Neuron (in vitro differentiated cells): ENCODE measurements around the gene PNMA8A.
"Not testable (repeated sequence)": the region's sequence is repeated elsewhere in the genome, so short reads cannot be mapped to it uniquely, and the experiment has no call there.

ENCODE experiments used
- H2AFZ ChIP-seq: one replicate; pipeline ENCODE4 v1.6.1; 2013; ENCODE audit warnings: low read depth, mild to moderate bottlenecking, inconsistent platforms, low read length, moderate library complexity
- H3K27me3 ChIP-seq: one replicate; pipeline ENCODE4 v1.6.1; 2013; ENCODE audit warnings: low read length; ENCODE audit not compliant: insufficient read depth
- H3K36me3 ChIP-seq: one replicate; pipeline ENCODE4 v1.6.1; 2013; ENCODE audit warnings: low read length; ENCODE audit not compliant: insufficient read depth
- H3K4me1 ChIP-seq: one replicate; pipeline ENCODE4 v1.6.1; 2013; ENCODE audit warnings: low read length; ENCODE audit not compliant: insufficient read depth
- H3K4me3 ChIP-seq: 2 replicates; pipeline ENCODE4 v1.5.1; 2013; ENCODE audit warnings: mild to moderate bottlenecking, low read length, moderate library complexity
- H3K9me3 ChIP-seq: one replicate; pipeline ENCODE4 v1.6.1; 2013; ENCODE audit warnings: low read length

Gene PNMA8A

GRCh38 chr19:46496886-46497285 is 25.5 kb upstream of the PNMA8A start:
- not testable (repeated sequence) for H3K36me3 ChIP-seq, H3K4me3 ChIP-seq, H3K9me3 ChIP-seq, H2AFZ ChIP-seq, H3K27me3 ChIP-seq
- H3K4me1 ChIP-seq, result peaks cover 17% of the 10 kb centered on the region

- Histone ChIP-seq H3K4me1 (peaks cover 17% of the 10 kb centered on the region), H3K36me3 (no peaks in the 10 kb centered on the region), H3K4me3 (peak overlapping the region; percentile 63)
Measured at GRCh38 chr19:46496304-46496703, 24.9 kb upstream of the PNMA8A start.

GRCh38 chr19:46495786-46496099 is 24.4 kb upstream of the PNMA8A start, which contains the start of gene PNMA8B:
PNMA8B (minus strand) TSS chr19:46495867; CDS start chr19:46495465, 402 bp downstream.
- H2AFZ ChIP-seq, result peak within 1 kb of the TSS; percentile 72
- no peaks in the 10 kb centered on the region for H3K9me3 ChIP-seq
- H3K36me3 ChIP-seq, result no peaks in the 10 kb centered on the region
- peaks cover 17% of the 10 kb centered on the region for H3K4me1 ChIP-seq
- no peaks in the 10 kb centered on the region for H3K27me3 ChIP-seq
- H3K4me3 ChIP-seq, result peak within 1 kb of the TSS; percentile 63

More at GRCh38 chr19:46496304-46496703, 24.9 kb upstream of the PNMA8A start:
- H3K9me3 ChIP-seq, result no peaks in the 10 kb centered on the region
- H2AFZ ChIP-seq, result peak overlapping the region; percentile 72
- no peaks in the 10 kb centered on the region for H3K27me3 ChIP-seq

- H3K9me3 ChIP-seq, result no peaks in the 10 kb centered on the region
- peak overlapping the region; percentile 24 for H2AFZ ChIP-seq
- H3K27me3 ChIP-seq, result no peaks in the 10 kb centered on the region
- H3K4me3 ChIP-seq, result peak overlapping the region; percentile 63
- H3K4me1 ChIP-seq, result peaks cover 17% of the 10 kb centered on the region
- H3K36me3 ChIP-seq, result no peaks in the 10 kb centered on the region
Measured at GRCh38 chr19:46494941-46495785, 23.8 kb upstream of the PNMA8A start.

GRCh38 chr19:46494146-46494940 is 23.0 kb upstream of the PNMA8A start:
- Histone ChIP-seq H2AFZ (no peak overlapping the region), H3K27me3 (no peaks in the 10 kb centered on the region), H3K4me3 (no peak overlapping the region), H3K9me3 (no peaks in the 10 kb centered on the region), H3K4me1 (peaks cover 17% of the 10 kb centered on the region), H3K36me3 (no peaks in the 10 kb centered on the region)

GRCh38 chr19:46493236-46494145 is 22.1 kb upstream of the PNMA8A start:
- Histone ChIP-seq H3K36me3 (no peaks in the 10 kb centered on the region), H3K4me3 (no peak overlapping the region), H3K4me1 (peaks cover 17% of the 10 kb centered on the region), H2AFZ (no peak overlapping the region), H3K9me3 (no peaks in the 10 kb centered on the region), H3K27me3 (peaks cover 6% of the 10 kb centered on the region)

- Histone ChIP-seq H3K4me3 (no peak overlapping the region), H3K36me3 (no peaks in the 10 kb centered on the region), H2AFZ (no peak overlapping the region), H3K9me3 (no peaks in the 10 kb centered on the region), H3K4me1 (peaks cover 17% of the 10 kb centered on the region), H3K27me3 (peaks cover 8% of the 10 kb centered on the region)
Measured at GRCh38 chr19:46492841-46493235, 21.5 kb upstream of the PNMA8A start.

- no peak overlapping the region for H2AFZ ChIP-seq
- peaks cover 8% of the 10 kb centered on the region for H3K27me3 ChIP-seq
- H3K4me3 ChIP-seq, result no peak overlapping the region
- no peaks in the 10 kb centered on the region for H3K9me3 ChIP-seq
- peaks cover 23% of the 10 kb centered on the region for H3K4me1 ChIP-seq
- no peaks in the 10 kb centered on the region for H3K36me3 ChIP-seq
Measured at GRCh38 chr19:46491975-46492682, 20.8 kb upstream of the PNMA8A start.

GRCh38 chr19:46490774-46491173 is 19.4 kb upstream of the PNMA8A start:
- no peak overlapping the region for H2AFZ ChIP-seq
- no peaks in the 10 kb centered on the region for H3K9me3 ChIP-seq
- H3K36me3 ChIP-seq, result no peaks in the 10 kb centered on the region
- H3K4me1 ChIP-seq, result peaks cover 17% of the 10 kb centered on the region
- H3K27me3 ChIP-seq, result peaks cover 8% of the 10 kb centered on the region
- no peak overlapping the region for H3K4me3 ChIP-seq

GRCh38 chr19:46489445-46490272 is 18.3 kb upstream of the PNMA8A start:
- H3K9me3 ChIP-seq, result no peaks in the 10 kb centered on the region
- H3K4me1 ChIP-seq, result peaks cover 18% of the 10 kb centered on the region
- no peaks in the 10 kb centered on the region for H3K36me3 ChIP-seq
- no peak overlapping the region for H2AFZ ChIP-seq
- no peak overlapping the region for H3K4me3 ChIP-seq
- peaks cover 8% of the 10 kb centered on the region for H3K27me3 ChIP-seq

- H3K27me3 ChIP-seq, result peaks cover 8% of the 10 kb centered on the region
- H3K4me1 ChIP-seq, result peaks cover 23% of the 10 kb centered on the region
- H3K36me3 ChIP-seq, result no peaks in the 10 kb centered on the region
- H3K9me3 ChIP-seq, result no peaks in the 10 kb centered on the region
- H3K4me3 ChIP-seq, result no peak overlapping the region
- H2AFZ ChIP-seq, result no peak overlapping the region
Measured at GRCh38 chr19:46488551-46488950, 17.2 kb upstream of the PNMA8A start.
